GM12892 (cell line): Measurements from ENCODE around the gene TEPSIN.

ENCODE experiments used
- POLR2A ChIP-seq: IDR thresholded peaks from 2 replicates; pipeline ENCODE4 v1.6.1; 2011; ENCODE audit warnings: low read depth, low read length, control low read depth
- POLR2AphosphoS5 ChIP-seq: IDR thresholded peaks from 2 replicates; pipeline ENCODE4 v1.6.1; 2011; ENCODE audit warnings: low read depth, low read length, control low read depth
- TAF1 ChIP-seq: IDR thresholded peaks from 2 replicates; pipeline ENCODE4 v1.6.1; 2011; ENCODE audit warnings: low read depth, mild to moderate bottlenecking, control low read depth, low read length, borderline replicate concordance

DNA sequence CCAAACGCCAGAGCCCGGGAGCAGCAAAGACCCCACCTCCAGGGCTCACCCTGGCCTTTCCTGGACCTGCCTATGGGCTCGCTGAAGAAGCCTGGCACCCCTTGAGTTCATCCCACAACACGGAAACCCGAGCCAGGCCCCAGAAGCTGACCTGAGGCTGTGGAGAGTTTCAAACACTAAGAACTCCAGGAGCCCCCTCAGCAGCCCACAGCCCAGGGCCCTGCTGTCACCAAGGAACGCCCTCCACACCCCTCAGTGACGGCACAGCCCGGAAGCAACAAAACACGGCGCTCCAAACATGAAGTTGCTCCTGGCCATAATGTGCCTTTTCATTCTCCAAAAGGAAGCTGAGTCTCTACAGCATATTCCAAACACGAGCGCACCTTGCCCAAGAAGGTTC is 47.0 kb upstream of the TEPSIN start:
- no peak for TF ChIP-seq TAF1
- TF ChIP-seq POLR2A: no peak
- TF ChIP-seq POLR2AphosphoS5: no peak
